Kidney epithelial cell (primary cell): ENCODE data around the gene NELL2. TPM values are rescaled to one million over a fixed set of nuclear protein-coding genes. Genes with fewer than 3 reads are reported as not detected.

Source experiments
- DNase-seq: peaks from one replicate; pipeline ENCODE4 v3.0.0-alpha.2; 2010; ENCODE audit warnings: low read depth
- H3K27me3 ChIP-seq: 2 replicates; pipeline ENCODE4 v1.6.0; 2011; ENCODE audit warnings: low read length; ENCODE audit not compliant: control insufficient read depth, insufficient read depth
- H3K36me3 ChIP-seq: 2 replicates; pipeline ENCODE4 v1.5.1; 2011; ENCODE audit warnings: low read length; ENCODE audit not compliant: control insufficient read depth, insufficient read depth
- H3K4me3 ChIP-seq: 2 replicates; pipeline ENCODE4 v1.5.1; 2011; ENCODE audit warnings: low read depth, mild to moderate bottlenecking, control low read depth, low read length
- total RNA-seq: library from RNA; depleted of rRNA; stranded (reverse); fragments of >200 nt; gene quantifications from 2 replicates; pipeline ENCODE4 v1.2.3, GENCODE V29; 2015
- TF ChIP-seq, protein P1 (sequence below): IDR thresholded peaks from 2 replicates; pipeline ENCODE4 v1.5.1; 2011; ENCODE audit warnings: mild to moderate bottlenecking, moderate library complexity, low read length, control low read depth, inconsistent platforms; ENCODE audit not compliant: insufficient read depth, poor library complexity, severe bottlenecking

Gene NELL2
- total RNA-seq, 1 donor from 2014 or later, result 3.5 TPM

DNA sequence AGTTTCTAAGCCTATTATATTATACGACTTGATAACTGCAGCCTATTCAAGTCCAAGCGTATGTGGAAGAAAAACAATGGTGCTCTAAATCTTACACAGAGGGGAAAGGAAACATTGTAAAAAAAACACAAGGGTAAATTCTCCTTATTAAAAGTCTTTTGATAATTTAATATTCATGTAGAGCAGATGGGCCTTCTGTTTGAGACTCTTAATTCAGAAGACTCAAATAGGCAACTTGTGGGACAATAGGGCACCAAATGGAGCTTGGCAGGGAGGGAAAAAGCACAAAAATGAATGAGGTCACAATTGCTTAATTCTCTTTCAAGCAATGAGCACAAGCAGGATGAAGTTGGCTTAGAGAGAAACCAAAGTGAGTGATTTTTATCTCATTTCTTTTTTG, 159.4 kb downstream of the NELL2 start:
- TF ChIP-seq, protein P1, sequence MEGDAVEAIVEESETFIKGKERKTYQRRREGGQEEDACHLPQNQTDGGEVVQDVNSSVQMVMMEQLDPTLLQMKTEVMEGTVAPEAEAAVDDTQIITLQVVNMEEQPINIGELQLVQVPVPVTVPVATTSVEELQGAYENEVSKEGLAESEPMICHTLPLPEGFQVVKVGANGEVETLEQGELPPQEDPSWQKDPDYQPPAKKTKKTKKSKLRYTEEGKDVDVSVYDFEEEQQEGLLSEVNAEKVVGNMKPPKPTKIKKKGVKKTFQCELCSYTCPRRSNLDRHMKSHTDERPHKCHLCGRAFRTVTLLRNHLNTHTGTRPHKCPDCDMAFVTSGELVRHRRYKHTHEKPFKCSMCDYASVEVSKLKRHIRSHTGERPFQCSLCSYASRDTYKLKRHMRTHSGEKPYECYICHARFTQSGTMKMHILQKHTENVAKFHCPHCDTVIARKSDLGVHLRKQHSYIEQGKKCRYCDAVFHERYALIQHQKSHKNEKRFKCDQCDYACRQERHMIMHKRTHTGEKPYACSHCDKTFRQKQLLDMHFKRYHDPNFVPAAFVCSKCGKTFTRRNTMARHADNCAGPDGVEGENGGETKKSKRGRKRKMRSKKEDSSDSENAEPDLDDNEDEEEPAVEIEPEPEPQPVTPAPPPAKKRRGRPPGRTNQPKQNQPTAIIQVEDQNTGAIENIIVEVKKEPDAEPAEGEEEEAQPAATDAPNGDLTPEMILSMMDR, result no peak
- no peaks in the 10 kb centered on the region for H3K27me3 ChIP-seq
- no peak for DNase-seq
- no peaks in the 10 kb centered on the region for H3K36me3 ChIP-seq
- H3K4me3 ChIP-seq, result no peak overlapping the region

DNA sequence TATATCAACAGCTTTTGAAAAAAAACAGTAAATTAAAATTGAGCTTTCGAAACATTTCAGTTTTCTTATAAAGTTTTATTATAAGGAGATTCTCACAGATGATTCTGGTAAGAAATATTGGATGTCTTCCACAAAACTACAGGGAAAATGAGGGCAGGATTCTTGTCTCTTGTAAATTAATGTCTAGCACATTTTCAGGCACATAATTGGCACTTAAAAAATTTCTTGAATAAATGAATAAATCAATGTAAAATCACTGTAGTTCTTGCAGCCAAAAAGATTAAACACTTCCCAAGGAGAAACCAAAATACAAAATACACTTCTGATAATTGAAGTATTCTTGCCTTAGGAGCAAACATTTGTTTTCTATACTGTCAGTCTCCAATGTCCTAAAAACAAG, 164.4 kb downstream of the NELL2 start:
- H3K4me3 ChIP-seq, result no peak overlapping the region
- TF ChIP-seq, protein P1, result no peak

DNA sequence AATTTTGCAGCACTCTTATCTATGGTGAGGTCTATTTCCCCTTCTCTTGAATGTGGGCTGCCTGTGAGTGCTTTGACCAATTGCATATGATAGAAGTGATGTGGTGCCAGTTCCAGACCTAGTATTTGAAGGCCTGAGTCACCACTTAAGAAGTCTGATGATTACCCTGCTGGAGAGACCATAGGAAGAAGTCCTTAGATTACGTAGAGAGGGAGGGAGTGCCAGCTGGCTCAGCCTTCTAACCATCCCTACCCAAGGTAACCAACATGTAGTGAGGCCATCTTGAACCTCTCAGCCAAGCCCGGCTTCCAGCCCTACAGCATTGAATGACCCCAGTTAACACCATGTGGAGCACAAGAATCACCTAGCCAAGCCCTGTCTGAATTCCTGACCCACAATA, 166.9 kb downstream of the NELL2 start:
- DNase-seq, result no peak
- TF ChIP-seq, protein P1, result no peak
- Histone ChIP-seq H3K27me3 (no peaks in the 10 kb centered on the region), H3K36me3 (no peaks in the 10 kb centered on the region), H3K4me3 (no peak overlapping the region)

More for the DNA sequence above, 164.4 kb downstream of the NELL2 start:
- no peak for DNase-seq
- Histone ChIP-seq H3K27me3 (no peaks in the 10 kb centered on the region), H3K36me3 (no peaks in the 10 kb centered on the region)

DNA sequence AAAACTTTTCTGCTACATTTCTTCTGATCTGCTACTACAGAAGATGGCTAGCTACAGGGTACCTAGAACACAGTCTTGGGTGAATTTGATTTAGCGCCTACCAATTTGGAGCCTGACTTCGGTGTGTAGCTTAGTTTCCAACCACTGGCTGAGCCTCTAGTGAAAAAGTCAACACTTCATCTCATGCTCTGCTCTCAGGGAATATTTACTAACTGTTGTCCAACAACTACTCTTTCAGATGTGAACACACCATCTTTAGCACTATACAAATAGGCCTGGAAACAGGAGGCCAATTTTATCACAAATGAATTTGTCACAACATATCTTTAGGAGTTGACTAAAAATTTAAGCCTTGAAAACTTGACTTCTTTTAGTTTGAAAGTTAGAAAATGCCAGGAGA, 167.9 kb downstream of the NELL2 start:
- Histone ChIP-seq H3K4me3 (no peak overlapping the region), H3K36me3 (no peaks in the 10 kb centered on the region), H3K27me3 (no peaks in the 10 kb centered on the region)
- TF ChIP-seq, protein P1, result no peak
- DNase-seq, result no peak

DNA sequence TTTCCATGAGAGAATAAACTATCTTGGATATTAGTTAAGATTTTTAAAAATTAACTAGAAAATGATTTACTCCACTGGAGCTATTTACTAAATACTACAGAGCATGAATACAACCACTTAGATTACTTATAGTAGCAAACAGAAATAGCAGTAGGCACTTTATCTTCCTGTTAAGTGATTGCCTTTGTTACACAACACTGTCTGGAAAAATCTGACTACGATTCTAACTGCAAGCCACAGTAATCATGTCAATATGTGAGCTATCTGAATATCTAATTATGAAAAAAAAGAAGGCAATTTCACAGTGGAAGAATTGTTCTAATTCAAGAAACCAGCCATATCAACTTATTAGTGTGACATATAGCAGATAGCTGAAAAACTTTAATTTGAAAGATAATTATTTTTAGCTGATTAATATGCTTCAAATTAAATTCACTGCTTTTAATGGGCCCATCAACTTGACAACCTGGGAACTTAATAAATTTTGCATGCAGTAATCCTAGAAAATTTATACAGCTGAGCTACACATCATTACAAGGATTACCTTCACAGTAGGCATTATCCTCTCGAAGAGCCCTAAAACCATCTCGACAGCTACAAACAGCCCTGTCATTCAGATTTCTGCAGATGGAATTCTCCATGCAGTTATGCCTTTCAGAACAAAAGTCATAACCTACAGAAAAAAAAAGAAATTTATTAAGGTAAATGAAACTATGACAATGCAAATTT, 172.8 kb downstream of the NELL2 start:
- H3K27me3 ChIP-seq, result no peaks in the 10 kb centered on the region
- no peak overlapping the region for H3K4me3 ChIP-seq
- DNase-seq, result no peak
- TF ChIP-seq, protein P1, result no peak
- no peaks in the 10 kb centered on the region for H3K36me3 ChIP-seq

DNA sequence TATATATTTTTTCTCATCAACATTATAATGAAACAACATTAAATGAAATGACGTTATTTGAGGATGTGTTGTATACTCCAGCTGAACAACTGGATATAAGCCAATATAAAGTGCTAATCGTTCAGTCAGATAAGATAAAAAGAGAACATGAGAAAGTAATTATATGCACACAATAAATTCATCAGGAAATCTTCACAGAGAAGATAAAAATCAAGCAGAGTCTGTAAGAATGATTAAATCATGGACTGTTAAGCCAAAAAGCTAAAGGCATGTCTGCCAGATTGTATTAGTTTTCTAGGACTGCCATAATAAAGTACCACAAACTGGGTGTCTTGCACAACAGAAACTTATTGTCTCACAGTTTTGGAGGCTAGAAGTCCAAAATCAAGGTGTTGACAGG, 178.6 kb downstream of the NELL2 start:
- Histone ChIP-seq H3K4me3 (no peak overlapping the region), H3K27me3 (no peaks in the 10 kb centered on the region), H3K36me3 (no peaks in the 10 kb centered on the region)
- TF ChIP-seq, protein P1, result no peak
- no peak for DNase-seq
